Measurements from ENCODE around the gene KRT2. TPM values are rescaled to one million over a fixed set of nuclear protein-coding genes. Genes with fewer than 3 reads are reported as not detected.

The KRT2 gene
- total RNA-seq, 1 experiment from 2014 or later, result not detected

DNA sequence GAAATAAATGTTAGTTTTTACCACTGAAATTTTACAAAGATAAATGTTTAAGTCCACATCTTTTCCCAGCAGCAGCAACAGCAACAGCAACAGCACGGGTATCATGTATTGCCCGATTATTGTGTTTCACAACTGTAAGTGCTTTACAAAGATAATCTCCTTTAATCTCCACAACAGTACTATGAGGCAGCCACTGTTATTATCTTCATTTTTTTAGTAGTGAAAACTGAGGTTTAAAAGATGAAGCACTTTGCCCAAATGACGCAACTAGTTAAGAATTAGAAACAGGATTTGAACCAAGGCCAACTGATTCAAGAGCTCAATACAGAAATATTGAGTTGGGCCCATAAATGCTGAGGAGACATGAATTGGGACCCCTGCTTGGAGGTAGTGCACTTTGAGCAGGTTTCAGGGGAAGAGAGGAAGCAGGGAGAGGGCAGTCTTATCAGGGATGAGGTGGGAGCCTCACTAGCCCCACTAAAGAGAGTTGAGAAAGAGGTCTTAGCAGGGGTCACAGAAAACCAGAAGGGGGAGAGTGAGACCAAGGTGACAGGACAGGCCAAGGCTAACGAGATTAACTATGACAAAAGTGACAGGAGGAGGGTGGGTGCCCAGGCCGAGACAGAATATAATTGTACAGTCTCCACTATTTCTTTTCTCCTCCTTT lies 15.3 kb downstream of the KRT2 start:
- DNase-seq (ENCODE audit: low read depth in 1 of 2, low spot score in 2 of 2), result peak in 1 of 2 experiments; percentile 14
- H3K4me1 ChIP-seq (replicated peaks), result no peaks in the 10 kb centered on the region

DNA sequence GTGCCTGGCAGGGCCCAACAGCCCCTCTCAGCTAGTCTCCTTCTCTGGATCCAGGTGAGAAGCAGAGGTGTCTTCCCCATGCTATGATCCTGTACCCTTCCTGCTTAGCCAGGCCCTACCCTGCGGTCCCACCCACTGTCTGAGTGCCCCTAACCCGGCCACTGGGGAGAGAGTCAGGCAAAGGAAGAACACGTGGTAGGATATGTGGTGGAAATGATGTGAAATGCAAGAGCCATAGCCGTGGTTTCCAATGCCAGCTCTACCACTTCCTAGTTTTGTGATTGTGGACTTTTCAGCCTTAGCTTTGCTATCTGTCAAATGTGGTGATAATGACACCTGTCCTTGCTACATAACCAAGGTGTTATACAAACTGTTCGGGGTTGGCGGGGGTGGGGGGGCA lies 15.8 kb downstream of the KRT2 start:
- H3K27ac ChIP-seq, result no peak overlapping the region
- H3K9me3 ChIP-seq (replicated peaks), result no peaks in the 10 kb centered on the region
- peak in 1 of 2 experiments; percentile 25 for DNase-seq (ENCODE audit: low read depth in 1 of 2, low spot score in 2 of 2)
- H3K27me3 ChIP-seq (replicated peaks), result peaks cover 35% of the 10 kb centered on the region
- no peaks in the 10 kb centered on the region for H3K36me3 ChIP-seq
- H3K4me1 ChIP-seq (replicated peaks), result no peaks in the 10 kb centered on the region
- H3K4me3 ChIP-seq, result no peak overlapping the region

More for the DNA sequence above, 15.3 kb downstream of the KRT2 start:
- Histone ChIP-seq H3K27ac (no peak overlapping the region), H3K9me3 (replicated peaks) (no peaks in the 10 kb centered on the region), H3K4me3 (no peak overlapping the region), H3K27me3 (replicated peaks) (peaks cover 34% of the 10 kb centered on the region), H3K36me3 (no peaks in the 10 kb centered on the region)

DNA sequence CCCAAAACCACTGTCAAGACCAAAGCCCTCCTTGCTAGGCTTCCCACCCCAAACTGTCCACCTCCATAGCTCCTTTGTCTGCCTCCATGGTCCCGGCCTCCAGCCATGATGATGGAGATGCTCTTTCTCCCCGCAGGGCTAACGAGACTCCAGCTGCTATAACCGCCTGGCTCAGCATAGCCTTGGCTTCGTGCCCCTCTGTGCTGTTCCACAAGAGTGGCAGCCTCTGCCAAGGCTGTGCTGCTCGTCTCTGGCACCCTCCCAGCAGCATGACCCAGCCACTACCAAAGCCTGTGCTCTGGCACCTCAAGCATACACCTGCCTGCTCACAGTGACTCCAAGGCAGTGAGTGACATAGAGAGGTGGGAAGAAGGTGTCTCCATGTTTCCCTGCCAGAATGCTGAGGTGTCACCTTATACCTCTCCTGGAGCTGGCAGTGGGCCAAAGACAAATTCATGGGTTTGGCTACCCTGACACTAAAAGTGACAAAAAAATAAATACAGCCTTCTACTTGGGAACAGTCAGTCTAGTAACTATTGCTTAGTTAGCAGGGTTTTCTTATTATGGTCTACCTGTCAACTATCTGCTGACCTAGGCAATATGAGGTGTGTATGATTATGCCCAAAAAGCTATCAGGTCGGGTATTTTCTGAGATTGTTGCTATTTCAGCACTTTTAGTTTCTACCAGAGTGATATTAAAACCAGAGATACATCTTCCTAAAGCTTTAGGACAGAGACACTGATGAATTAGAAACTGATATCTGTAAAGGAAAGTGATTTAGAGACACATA lies 17.6 kb downstream of the KRT2 start:
- peak in 1 of 2 experiments; percentile 36 for DNase-seq (ENCODE audit: low read depth in 1 of 2, low spot score in 2 of 2)
- Histone ChIP-seq H3K4me3 (no peak overlapping the region), H3K27ac (no peak overlapping the region), H3K36me3 (no peaks in the 10 kb centered on the region), H3K9me3 (replicated peaks) (no peaks in the 10 kb centered on the region), H3K4me1 (replicated peaks) (no peaks in the 10 kb centered on the region), H3K27me3 (replicated peaks) (peaks cover 23% of the 10 kb centered on the region)

DNA sequence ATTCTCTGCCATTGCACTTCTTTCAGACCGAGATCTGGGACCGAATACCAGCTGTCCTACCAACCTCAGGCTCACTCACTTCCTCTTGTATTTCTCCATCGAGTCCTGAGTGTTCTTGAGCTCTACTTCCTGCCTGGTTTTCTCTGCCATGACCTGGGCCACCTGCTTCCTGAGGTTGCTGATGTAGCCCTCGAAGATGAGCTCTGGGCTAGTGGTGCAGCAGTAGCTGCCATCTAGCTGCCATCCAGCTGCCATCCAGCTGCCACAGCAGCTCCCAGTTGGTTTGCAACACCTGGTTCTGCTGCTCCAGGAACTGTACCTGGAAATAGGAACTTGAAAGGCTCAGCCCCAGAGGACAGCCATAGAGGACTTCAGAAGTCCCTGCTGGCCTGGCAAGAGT lies 18.6 kb downstream of the KRT2 start:
- Histone ChIP-seq H3K27ac (no peak overlapping the region), H3K9me3 (replicated peaks) (no peaks in the 10 kb centered on the region), H3K36me3 (no peaks in the 10 kb centered on the region), H3K4me1 (replicated peaks) (no peaks in the 10 kb centered on the region), H3K4me3 (no peak overlapping the region), H3K27me3 (replicated peaks) (peaks cover 16% of the 10 kb centered on the region)
- DNase-seq (ENCODE audit: low read depth in 1 of 2, low spot score in 2 of 2), result peak in 1 of 2 experiments; percentile 11

DNA sequence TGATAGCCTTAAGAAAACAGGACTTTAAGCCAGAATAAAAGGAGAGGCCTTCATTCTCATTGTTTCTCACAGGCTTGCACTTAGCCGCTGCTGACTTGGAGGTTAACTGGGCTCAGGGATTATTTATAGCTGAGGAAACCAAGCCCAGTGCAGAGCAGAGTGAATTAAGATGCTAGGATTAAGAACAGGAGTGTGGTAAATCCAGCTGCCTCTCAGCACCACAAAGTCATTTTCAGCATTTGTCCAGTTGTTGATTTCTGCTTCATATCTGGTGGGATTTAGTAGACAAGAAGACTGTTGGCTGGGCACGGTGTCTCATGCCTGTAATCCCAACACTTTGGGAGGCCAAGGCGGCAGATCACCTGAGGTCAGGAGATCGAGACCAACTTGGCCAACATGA lies 19.4 kb downstream of the KRT2 start:
- no peaks in the 10 kb centered on the region for H3K9me3 ChIP-seq (replicated peaks)
- H3K27ac ChIP-seq, result no peak overlapping the region
- DNase-seq (ENCODE audit: low read depth in 1 of 2, low spot score in 2 of 2), result no peak
- no peaks in the 10 kb centered on the region for H3K36me3 ChIP-seq
- H3K4me1 ChIP-seq (replicated peaks), result no peaks in the 10 kb centered on the region
- peaks cover 16% of the 10 kb centered on the region for H3K27me3 ChIP-seq (replicated peaks)
- H3K4me3 ChIP-seq, result no peak overlapping the region

DNA sequence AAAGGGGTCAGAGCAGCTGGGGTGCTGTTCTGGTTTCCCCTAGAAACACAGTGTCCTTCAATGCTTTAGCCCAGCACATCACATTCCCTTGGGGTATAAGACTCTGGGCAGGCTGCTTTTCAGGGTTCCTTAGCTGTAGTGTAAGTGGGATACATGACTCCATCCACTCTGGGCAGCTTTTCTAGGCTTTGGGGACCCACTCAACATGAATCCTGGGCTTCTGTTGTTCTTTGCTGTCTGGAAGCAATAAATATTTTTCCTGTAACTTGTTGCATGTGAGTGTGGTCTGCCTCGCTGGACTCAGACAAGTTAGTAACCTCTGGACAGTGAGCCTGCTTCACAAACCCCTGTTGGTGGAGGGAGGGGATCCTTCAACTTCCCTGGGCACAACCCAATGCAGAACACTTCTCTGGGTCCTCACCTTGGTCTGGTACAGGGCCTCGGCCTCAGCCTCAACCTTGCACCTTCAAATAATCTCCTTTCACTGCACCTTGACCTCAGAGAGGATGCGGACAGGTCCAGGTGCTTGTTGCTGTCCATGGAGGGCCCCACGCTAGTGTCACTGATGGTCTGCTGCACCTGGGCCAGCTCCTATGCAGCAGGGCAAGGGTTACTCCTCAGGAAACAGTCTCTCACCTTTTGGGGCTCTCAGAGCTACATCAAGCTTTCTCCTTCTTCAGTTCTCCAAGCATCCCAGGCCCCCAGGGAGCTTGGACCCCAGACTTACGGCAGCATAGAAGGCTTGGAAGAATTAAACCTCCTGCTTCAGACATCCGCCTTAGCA lies 20.1 kb downstream of the KRT2 start:
- DNase-seq (ENCODE audit: low read depth in 1 of 2, low spot score in 2 of 2), result peak in 1 of 2 experiments; percentile 25
- H3K9me3 ChIP-seq (replicated peaks), result no peaks in the 10 kb centered on the region
- no peaks in the 10 kb centered on the region for H3K4me1 ChIP-seq (replicated peaks)
- no peak overlapping the region for H3K27ac ChIP-seq
- H3K27me3 ChIP-seq (replicated peaks), result peaks cover 16% of the 10 kb centered on the region
- no peak overlapping the region for H3K4me3 ChIP-seq
- no peaks in the 10 kb centered on the region for H3K36me3 ChIP-seq

DNA sequence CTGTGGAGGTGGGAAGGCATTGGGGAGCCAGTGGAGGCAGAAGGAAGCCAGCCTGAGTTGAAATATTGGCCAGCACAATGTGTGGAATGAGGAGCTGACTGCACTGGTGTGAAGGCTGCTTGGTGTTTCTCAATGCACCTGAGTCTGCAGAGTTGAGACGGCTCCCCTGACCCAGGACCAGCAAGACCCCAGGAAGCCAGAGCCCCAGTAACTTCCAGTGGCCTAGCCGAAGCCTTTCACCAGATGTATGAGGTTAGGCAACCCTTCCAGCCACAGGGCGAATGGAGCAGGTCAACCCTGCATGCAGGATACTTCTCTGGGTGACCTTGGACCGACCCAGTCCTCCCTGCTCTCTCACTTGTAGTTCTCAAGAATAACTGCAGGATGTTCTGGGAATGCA lies 20.7 kb downstream of the KRT2 start:
- Histone ChIP-seq H3K36me3 (no peaks in the 10 kb centered on the region), H3K9me3 (replicated peaks) (no peaks in the 10 kb centered on the region), H3K27me3 (replicated peaks) (peaks cover 14% of the 10 kb centered on the region), H3K4me1 (replicated peaks) (no peaks in the 10 kb centered on the region), H3K27ac (no peak overlapping the region), H3K4me3 (no peak overlapping the region)
- peak in 1 of 2 experiments; percentile 18 for DNase-seq (ENCODE audit: low read depth in 1 of 2, low spot score in 2 of 2)

DNA sequence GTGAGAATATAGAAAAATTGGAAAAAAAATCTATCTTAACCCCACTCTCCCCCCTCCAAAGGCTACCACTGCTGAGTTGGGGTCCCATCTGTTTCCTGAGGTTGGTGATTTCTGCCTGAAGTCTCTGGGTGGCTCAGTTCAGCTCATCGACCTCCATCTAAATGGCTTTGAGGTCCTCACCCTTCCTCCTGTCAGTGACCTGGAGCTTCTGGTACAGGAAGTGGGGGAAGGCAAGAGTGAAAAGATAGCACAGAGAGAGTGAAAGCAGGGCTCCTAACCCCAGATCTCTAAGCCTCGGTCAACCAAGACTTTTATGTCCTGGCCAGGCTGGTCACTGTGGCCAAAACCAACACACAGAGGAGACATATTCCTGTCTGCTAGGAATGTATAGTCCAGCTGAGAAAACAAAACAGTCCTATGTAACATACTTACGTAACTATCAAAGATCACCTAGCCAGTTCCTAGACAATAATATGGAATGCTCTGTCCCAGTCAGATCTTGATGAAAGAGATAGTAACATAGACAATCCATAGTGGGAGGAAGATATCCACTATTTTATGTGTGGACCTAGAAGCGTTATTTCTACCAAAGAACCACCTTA lies 21.3 kb downstream of the KRT2 start:
- peak in 1 of 2 experiments; percentile 5 for DNase-seq (ENCODE audit: low read depth in 1 of 2, low spot score in 2 of 2)
- no peaks in the 10 kb centered on the region for H3K9me3 ChIP-seq (replicated peaks)
- no peak overlapping the region for H3K4me3 ChIP-seq
- peaks cover 14% of the 10 kb centered on the region for H3K27me3 ChIP-seq (replicated peaks)
- H3K4me1 ChIP-seq (replicated peaks), result no peaks in the 10 kb centered on the region
- H3K36me3 ChIP-seq, result no peaks in the 10 kb centered on the region
- no peak overlapping the region for H3K27ac ChIP-seq

DNA sequence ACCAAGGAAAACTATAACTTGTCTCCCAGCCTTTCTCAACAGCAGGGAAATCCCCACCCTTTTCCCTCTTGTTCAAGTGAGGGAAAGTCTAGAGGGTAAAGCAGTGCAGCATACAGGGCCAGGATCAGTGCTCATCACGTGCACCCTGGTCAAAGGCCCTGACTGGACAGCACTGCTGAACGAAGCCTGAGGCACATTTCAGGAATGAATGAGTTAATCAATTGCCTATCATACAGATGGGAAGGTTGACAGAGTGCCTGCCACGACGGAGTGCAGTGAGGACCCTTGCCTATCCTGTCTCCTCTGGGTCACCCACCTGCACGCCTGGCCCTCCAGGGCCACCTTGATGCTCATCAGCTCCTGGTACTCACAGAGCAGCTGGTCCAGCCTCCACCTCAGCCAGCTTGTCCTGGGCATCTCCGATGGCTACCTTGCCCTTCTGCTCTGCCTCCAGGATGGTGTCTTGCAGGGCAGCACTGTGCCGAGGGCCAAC lies 22.0 kb downstream of the KRT2 start:
- H3K4me3 ChIP-seq, result no peak overlapping the region
- peak in 1 of 2 experiments; percentile 14 for DNase-seq (ENCODE audit: low read depth in 1 of 2, low spot score in 2 of 2)
- H3K27me3 ChIP-seq (replicated peaks), result peaks cover 9% of the 10 kb centered on the region; the same call in 1 of the 2 replicates
- H3K36me3 ChIP-seq, result no peaks in the 10 kb centered on the region
- no peaks in the 10 kb centered on the region for H3K9me3 ChIP-seq (replicated peaks)
- no peak overlapping the region for H3K27ac ChIP-seq
- H3K4me1 ChIP-seq (replicated peaks), result no peaks in the 10 kb centered on the region

DNA sequence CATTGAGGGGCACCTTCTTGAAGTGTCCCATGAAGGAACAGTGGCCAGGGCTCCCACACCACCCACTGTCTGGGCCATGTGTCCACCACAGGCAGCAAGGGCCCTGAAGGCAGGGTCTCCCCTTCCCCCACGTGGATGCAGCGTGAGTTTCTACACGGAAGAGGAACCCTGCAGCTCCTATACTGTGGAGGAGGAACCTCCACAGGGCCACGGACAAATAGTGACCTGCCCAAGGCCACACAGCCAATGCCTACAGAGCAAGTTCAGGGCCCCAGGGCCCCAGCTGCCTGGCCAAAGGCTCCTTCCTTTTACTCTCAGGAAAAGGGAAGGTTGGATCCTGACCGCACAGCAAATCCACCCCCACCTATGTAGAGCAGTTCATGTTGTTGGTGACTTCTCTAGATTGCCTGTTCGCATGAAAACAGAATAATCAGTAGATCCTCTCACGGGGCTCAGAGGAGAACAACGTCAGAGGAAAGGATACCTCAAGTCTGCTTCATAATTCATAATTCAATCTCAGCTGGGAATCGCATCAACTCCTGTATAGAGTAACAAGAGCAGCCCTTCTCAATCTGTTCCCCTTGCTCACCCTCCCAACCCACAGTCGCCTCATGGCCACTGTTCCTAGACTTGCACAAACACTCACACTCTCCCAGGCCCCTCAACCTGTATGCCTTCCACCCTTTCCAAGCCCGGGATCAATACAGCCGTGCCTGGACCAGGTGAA lies 22.6 kb downstream of the KRT2 start:
- peaks cover 9% of the 10 kb centered on the region; the same call in 1 of the 2 replicates for H3K27me3 ChIP-seq (replicated peaks)
- peak in 1 of 2 experiments; percentile 29 for DNase-seq (ENCODE audit: low read depth in 1 of 2, low spot score in 2 of 2)

DNA sequence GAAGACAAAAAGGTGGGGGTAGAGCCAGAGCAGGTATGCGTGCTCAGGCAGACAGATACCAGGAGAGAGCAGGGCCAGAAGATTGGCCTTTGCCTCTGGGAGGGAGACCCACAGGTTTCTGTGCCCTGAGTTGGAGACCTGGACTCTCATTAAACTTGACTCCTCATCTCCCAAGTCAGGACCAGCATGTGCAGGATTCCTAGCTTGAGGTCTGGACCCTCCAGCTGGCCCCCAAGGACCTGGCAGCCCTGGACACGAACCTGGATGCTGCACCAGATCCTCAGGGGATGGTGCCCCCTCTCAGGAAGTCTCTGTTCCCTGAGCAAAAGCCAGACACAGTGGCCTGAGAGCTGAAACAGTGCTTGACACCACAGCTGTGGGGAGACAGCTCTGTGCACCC lies 23.2 kb downstream of the KRT2 start:
- Histone ChIP-seq H3K4me3 (no peak overlapping the region), H3K36me3 (no peaks in the 10 kb centered on the region), H3K27ac (no peak overlapping the region), H3K27me3 (replicated peaks) (peaks cover 9% of the 10 kb centered on the region; the same call in 1 of the 2 replicates), H3K4me1 (replicated peaks) (no peaks in the 10 kb centered on the region), H3K9me3 (replicated peaks) (no peaks in the 10 kb centered on the region)
- peak in 1 of 2 experiments; percentile 28 for DNase-seq (ENCODE audit: low read depth in 1 of 2, low spot score in 2 of 2)

More for the DNA sequence above, 22.6 kb downstream of the KRT2 start:
- Histone ChIP-seq H3K4me1 (replicated peaks) (no peaks in the 10 kb centered on the region), H3K4me3 (no peak overlapping the region), H3K36me3 (no peaks in the 10 kb centered on the region), H3K9me3 (replicated peaks) (no peaks in the 10 kb centered on the region), H3K27ac (no peak overlapping the region)

DNA sequence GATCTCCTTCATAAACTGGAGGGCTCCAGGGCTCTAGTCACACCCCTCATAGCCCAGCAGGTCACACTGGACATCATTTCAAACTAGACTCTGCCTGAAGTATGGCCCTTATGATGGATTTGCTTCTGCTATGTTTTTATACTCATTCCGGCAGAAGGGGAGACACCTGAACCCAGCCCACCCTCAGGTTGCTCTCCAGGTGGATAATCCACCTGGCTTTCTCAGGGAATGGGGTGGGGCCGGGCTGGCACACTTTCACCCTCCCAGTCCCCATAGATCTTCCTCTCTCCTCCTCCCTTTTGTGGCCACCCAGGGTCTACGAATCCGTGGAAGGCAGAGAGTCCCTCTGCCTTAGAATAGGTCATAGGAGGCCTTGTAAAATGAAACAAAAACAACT lies 23.9 kb downstream of the KRT2 start:
- Histone ChIP-seq H3K27ac (no peak overlapping the region), H3K4me1 (replicated peaks) (no peaks in the 10 kb centered on the region), H3K4me3 (no peak overlapping the region), H3K27me3 (replicated peaks) (peaks cover 11% of the 10 kb centered on the region; the same call in 1 of the 2 replicates), H3K36me3 (no peaks in the 10 kb centered on the region), H3K9me3 (replicated peaks) (no peaks in the 10 kb centered on the region)
- peak in 1 of 2 experiments; percentile 22 for DNase-seq (ENCODE audit: low read depth in 1 of 2, low spot score in 2 of 2)

All from SJSA1 (cell line).